ENCODE measurements around the gene MRPL17.

GRCh38 chr11:6646918-6647679 is 36.0 kb downstream of the MRPL17 start:
- TF ChIP-seq ZNF337 (CRISPR knock-in tag; IDR thresholded peaks at IDR 0.05; ENCODE audit: borderline replicate concordance, low read depth) (no peak), NFE2L1 (CRISPR knock-in tag; IDR thresholded peaks at IDR 0.05; ENCODE audit: borderline replicate concordance) (no peak)

All from HepG2 (cell line).